Activated naive CD4-positive, alpha-beta T cell treated with anti-CD3 and anti-CD28 coated beads, Interleukin-2, amount 50 U/mL, for 72 hours (primary cell): ENCODE measurements around the gene CAMTA1. TPM values are rescaled to one million over a fixed set of nuclear protein-coding genes. Genes with fewer than 3 reads are reported as not detected.
"Not testable (repeated sequence)": the region's sequence is repeated elsewhere in the genome, so short reads cannot be mapped to it uniquely, and the experiment has no call there.

ENCODE experiments used
- ATAC-seq, 2 donors: fragments of 150-1000 bp; cut with Tn5 transposase; 2 replicates each; pipeline ENCODE4 v1.10.0; 2021; ENCODE audit warnings: mild to moderate bottlenecking in 2 of 2, moderate library complexity in 2 of 2
- DNase-seq, 2 donors: peaks; one replicate each; pipeline ENCODE4 v3.0.0; 2021 to 2022; ENCODE audit warnings: low spot score in 2 of 2
- H3K27ac Mint-ChIP-seq, 2 donors: one replicate each; pipeline ENCODE4 v1.8.0; 2022; ENCODE audit warnings: mild to moderate bottlenecking in 2 of 2, mixed read lengths in 2 of 2
- H3K36me3 Mint-ChIP-seq, 2 donors: one replicate each; pipeline ENCODE4 v1.8.0; 2022; ENCODE audit warnings: mixed read lengths in 2 of 2
- H3K9me3 Mint-ChIP-seq, 2 donors: one replicate each; pipeline ENCODE4 v1.8.0; 2022; ENCODE audit warnings: mixed read lengths in 2 of 2
- total RNA-seq, 2 donors: library from RNA; stranded (reverse); gene quantifications; one replicate each; pipeline ENCODE4 v1.2.3, GENCODE V29; 2022

CAMTA1 gene
- total RNA-seq, 2 donors from 2014 or later = 50.4 to 76.4 TPM

DNA sequence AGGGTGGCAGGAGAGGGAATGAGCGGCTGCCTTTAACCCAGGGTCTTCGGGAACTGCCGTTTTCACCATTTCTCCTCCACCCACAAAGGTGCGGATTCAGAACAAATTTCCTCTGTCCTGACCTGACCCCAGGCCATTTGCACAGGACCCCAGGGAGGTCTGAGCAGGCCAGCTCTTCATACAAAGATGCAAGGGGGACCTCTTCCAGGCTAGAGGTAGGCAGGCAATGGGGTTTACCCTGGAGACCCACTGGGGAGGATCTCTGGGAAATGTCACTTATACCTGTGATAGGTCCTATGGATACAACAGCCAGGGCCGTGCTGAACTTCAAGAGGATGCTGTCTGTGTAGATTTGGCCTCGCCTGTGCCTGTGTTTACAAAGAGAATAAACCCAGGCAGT is 896.1 kb downstream of the CAMTA1 start:
- DNase-seq (no peak), ATAC-seq (no peak)
- H3K27ac Mint-ChIP-seq = no peak overlapping the region
- H3K9me3 Mint-ChIP-seq = no peaks in the 10 kb centered on the region
- no peaks in the 10 kb centered on the region for H3K36me3 Mint-ChIP-seq

- ATAC-seq (no peak), DNase-seq (no peak)
- Mint-ChIP-seq H3K27ac (no peak overlapping the region), H3K9me3 (no peaks in the 10 kb centered on the region), H3K36me3 (no peaks in the 10 kb centered on the region)
These were observed 898.3 kb downstream of the CAMTA1 start for GRCh38 chr1:7683521-7683920.

GRCh38 chr1:7684132-7684531 is 898.9 kb downstream of the CAMTA1 start:
- ATAC-seq (no peak), DNase-seq (no peak)
- no peaks in the 10 kb centered on the region for H3K36me3 Mint-ChIP-seq
- H3K9me3 Mint-ChIP-seq = no peaks in the 10 kb centered on the region
- no peak overlapping the region for H3K27ac Mint-ChIP-seq

GRCh38 chr1:7684861-7685635 is 899.8 kb downstream of the CAMTA1 start:
- Mint-ChIP-seq H3K36me3 (no peaks in the 10 kb centered on the region), H3K9me3 (no peaks in the 10 kb centered on the region), H3K27ac (no peak overlapping the region)
- DNase-seq (no peak), ATAC-seq (no peak)

DNA sequence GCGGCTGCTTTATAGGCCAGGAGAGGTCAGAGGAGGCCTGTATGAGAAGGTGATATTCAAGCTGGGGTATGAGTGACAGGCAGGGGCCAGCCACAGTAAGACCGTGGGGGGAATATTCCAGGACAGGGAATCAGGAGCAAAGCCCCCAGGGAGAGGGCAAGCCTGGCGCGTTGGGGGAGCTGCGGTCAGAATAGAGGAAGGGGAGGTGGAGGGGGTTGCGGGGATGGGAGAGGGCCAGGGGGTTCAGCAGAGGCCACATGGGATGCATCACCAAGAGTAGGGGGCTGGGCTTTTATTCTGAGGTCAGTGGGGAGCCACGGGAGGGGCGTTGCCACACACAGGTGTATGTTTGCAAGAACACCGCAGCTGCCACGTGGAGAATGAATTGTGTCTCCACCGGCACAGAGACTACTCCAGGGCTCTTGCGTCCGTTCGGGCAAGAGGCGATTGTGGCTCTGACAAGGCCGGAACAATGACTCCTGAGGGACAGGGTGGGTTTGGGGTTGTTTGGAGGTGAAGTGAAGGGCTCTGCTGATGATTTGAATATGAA is 901.1 kb downstream of the CAMTA1 start:
- peak overlapping the region in 1 of 2 donors; percentile 0 for H3K27ac Mint-ChIP-seq
- no peaks in the 10 kb centered on the region for H3K36me3 Mint-ChIP-seq
- DNase-seq = no peak
- no peaks in the 10 kb centered on the region for H3K9me3 Mint-ChIP-seq
- no peak for ATAC-seq

- ATAC-seq (no peak), DNase-seq (no peak)
- Mint-ChIP-seq H3K27ac (no peak overlapping the region), H3K9me3 (no peaks in the 10 kb centered on the region), H3K36me3 (peaks cover 0 to 4% of the 10 kb centered on the region in 2 donors)
These were observed 902.2 kb downstream of the CAMTA1 start for GRCh38 chr1:7687411-7687810.

DNA sequence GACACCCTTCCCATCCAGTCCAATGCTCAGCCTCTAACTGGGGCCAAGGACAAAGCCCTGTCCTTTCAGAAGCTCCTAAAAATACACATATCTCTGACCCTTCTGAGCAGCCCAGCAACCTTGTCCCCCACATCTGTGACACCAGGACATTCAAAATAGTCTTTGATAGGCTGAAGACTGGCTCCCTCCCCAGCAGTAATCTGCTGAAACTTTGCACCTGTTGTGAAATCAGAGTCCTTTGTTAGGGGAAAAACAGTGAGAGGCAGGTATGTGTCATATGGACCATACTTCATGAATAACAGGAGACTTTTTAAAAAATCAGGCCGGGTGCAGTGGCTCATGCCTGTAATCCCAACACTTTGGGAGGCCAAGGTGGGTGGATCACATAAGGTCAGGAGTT is 903.4 kb downstream of the CAMTA1 start:
- Mint-ChIP-seq H3K9me3 (peaks cover 1 to 6% of the 10 kb centered on the region in 2 donors), H3K27ac (peak overlapping the region in 1 of 2 donors; percentile 61), H3K36me3 (peaks cover 0 to 13% of the 10 kb centered on the region in 2 donors)
- ATAC-seq = no peak
- no peak for DNase-seq

DNA sequence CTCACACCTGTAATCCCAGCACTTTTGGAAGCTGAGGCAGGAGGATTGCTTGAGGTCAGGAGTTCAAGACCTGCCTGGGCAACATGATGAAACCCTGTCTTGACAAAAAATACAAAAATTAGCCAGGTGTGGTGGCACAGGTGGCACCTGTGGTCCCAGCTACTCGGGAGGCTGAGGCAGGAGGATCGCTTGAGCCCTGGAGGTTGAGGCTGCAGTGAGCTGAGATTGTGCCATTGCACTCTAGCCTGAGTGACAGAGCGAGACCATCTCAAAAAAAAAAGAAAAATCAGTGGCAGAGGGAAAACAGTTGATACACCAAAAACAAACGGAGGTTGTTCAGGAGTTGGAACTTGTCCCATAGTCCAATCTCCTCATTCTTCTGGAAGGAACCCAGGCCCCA is 904.1 kb downstream of the CAMTA1 start:
- not testable (repeated sequence) for ATAC-seq, H3K9me3 Mint-ChIP-seq, DNase-seq, H3K27ac Mint-ChIP-seq
- H3K36me3 Mint-ChIP-seq = peaks cover 0 to 18% of the 10 kb centered on the region in 2 donors

DNA sequence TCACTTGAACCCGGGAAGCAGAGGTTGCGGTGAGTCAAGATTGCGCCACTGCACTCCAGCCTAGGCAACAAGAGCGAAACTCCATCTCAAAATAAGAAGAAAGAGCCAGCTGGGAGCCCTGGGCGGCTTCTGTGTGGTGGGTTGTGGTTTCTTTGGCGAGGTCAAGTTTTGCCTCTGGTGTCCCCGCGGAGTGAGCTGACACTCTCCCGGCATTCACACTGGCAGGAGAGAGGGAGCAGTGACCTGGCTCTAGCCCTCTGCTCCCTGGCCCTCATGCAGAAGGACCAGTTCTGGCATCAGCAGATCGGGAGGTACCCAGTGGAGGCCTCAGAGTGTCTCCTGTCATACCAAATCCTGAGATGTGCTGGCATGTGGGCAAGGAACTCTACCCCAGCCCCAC is 904.8 kb downstream of the CAMTA1 start:
- H3K27ac Mint-ChIP-seq = no peak overlapping the region
- H3K9me3 Mint-ChIP-seq = peaks cover 5 to 10% of the 10 kb centered on the region in 2 donors
- DNase-seq = no peak
- H3K36me3 Mint-ChIP-seq = peaks cover 0 to 18% of the 10 kb centered on the region in 2 donors
- no peak for ATAC-seq

DNA sequence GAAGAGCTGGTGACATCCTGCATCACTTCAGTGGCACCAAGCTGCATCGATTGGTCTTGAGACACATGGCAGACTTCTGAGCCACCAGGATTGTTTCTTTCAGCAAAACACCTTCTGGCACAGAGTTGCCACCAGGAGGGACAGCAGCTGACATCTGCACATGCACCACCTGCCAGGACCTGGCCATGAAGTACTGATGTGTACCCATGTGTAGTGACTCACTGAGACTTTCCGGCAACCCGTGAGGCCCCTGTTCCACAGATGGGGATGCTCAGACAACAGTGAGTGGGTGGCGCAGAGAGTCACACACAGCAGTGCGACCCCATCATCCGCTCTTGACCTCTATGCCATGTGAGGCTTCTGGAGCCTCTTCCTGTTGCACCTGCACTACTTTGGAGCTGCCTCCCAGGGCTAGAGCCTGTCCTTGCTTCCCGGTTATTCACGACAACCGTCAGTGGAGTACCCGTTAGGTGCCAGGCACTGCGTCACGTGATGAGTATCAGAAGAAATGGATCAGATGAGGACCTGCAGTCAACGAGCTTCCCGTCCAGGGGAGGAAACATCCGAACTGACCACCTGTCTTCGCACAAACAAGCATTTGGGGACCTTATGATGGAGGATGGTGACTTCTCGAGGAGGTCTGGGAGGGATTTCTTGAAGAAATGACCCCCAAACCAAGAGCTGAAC is 905.4 kb downstream of the CAMTA1 start:
- peaks cover 0 to 18% of the 10 kb centered on the region in 2 donors for H3K36me3 Mint-ChIP-seq
- ATAC-seq (no peak), DNase-seq (no peak)
- peaks cover 5 to 10% of the 10 kb centered on the region in 2 donors for H3K9me3 Mint-ChIP-seq
- H3K27ac Mint-ChIP-seq = no peak overlapping the region

DNA sequence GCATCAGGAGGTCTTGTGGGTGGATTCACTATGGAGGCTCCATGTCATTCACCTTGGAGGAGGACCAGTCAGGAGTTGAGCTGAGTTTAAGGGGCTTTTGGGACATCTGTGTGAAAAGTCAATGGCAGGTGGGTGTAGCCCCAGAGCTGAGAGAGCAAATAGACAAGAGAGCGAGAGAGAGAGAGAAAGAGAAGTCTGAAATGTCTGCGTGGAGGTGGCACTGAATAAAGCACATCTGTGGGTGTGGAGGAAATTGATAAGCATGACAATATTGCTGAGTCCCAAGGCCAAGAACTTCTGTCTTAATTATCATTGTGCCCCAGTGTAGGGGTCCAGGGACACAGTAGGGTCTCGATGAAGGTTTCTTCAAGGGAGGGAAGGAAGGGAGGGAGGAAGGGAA is 906.3 kb downstream of the CAMTA1 start:
- ATAC-seq = no peak
- H3K27ac Mint-ChIP-seq = no peak overlapping the region
- peaks cover 0 to 18% of the 10 kb centered on the region in 2 donors for H3K36me3 Mint-ChIP-seq

DNA sequence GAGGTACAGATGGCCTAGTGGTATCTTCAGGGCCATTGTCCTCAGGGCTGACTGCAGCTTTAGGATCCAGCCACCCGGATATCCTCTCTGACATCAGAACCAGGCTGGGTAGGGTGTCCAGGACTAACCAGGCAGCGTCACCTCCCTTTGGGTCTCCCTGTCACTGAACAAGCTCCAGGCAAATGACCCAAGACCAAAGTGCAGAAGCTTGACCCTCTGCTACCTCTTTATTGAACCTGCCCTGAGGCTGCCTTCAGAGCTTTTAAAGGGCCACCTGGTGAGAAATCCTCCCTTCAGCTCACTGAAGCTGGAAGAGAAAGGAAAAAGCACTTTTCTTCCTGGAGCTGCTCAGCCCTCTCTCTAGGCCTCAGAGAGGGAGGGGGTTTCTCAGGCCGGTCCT is 906.8 kb downstream of the CAMTA1 start:
- H3K9me3 Mint-ChIP-seq = peaks cover 5 to 10% of the 10 kb centered on the region in 2 donors
- DNase-seq (no peak), ATAC-seq (no peak)
- H3K27ac Mint-ChIP-seq = no peak overlapping the region
- H3K36me3 Mint-ChIP-seq = peaks cover 0 to 18% of the 10 kb centered on the region in 2 donors

More for the DNA sequence above, 906.3 kb downstream of the CAMTA1 start:
- no peak for DNase-seq
- H3K9me3 Mint-ChIP-seq = peaks cover 5 to 10% of the 10 kb centered on the region in 2 donors

- not testable (repeated sequence) for ATAC-seq, H3K9me3 Mint-ChIP-seq, DNase-seq, H3K27ac Mint-ChIP-seq
- H3K36me3 Mint-ChIP-seq = peaks cover 0 to 18% of the 10 kb centered on the region in 2 donors
These were observed 907.8 kb downstream of the CAMTA1 start for GRCh38 chr1:7693037-7693436.

- Mint-ChIP-seq H3K36me3 (peaks cover 0 to 18% of the 10 kb centered on the region in 2 donors), H3K9me3 (peaks cover 5 to 10% of the 10 kb centered on the region in 2 donors), H3K27ac (no peak overlapping the region)
- ATAC-seq (no peak), DNase-seq (no peak)
These were observed 908.4 kb downstream of the CAMTA1 start for GRCh38 chr1:7693662-7694061.

DNA sequence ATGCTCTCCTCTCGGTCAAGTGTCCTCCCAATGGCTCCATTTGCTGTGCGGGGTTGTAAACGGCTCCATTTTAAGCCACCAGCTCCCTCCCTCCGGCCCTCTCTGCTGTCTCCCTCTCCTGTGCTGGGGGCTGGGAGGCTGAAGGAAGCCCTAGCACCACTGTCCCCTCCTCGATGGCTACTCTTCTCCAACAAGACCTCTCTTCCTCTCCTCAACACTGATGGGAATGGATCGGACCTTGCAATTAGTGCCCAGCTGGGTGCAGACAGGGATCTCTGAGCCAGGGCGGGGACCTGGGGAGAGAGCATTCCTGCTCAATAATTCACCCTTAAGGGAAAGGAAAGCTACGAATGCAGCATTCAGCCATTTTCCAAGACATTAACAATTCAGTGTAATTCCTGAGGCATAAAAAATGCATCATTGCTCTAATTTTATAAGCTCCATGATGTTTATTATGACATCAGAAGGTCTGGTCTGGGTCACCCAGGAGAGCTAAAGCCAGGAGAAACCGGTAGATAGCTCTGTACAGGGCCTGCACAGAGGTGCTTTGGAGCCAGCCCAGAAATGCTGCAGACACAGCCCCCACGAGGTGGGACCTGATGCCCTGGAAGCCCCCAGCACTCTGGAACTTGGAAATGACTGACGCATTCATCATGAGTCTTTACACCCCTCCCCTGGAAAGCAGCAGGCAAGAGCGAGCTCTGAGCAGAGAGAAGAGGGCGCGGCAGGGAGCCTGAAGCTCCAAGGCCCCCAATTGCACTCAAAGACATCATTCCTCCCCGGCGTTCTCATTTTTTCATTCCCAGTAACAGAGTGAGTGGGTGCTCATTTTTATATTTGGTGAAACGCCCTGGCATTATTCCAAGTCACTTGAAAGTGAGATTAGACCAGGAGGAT is 909.6 kb downstream of the CAMTA1 start:
- Mint-ChIP-seq H3K36me3 (peaks cover 0 to 18% of the 10 kb centered on the region in 2 donors), H3K27ac (no peak overlapping the region), H3K9me3 (peaks cover 5 to 10% of the 10 kb centered on the region in 2 donors)
- no peak for ATAC-seq
- no peak for DNase-seq

DNA sequence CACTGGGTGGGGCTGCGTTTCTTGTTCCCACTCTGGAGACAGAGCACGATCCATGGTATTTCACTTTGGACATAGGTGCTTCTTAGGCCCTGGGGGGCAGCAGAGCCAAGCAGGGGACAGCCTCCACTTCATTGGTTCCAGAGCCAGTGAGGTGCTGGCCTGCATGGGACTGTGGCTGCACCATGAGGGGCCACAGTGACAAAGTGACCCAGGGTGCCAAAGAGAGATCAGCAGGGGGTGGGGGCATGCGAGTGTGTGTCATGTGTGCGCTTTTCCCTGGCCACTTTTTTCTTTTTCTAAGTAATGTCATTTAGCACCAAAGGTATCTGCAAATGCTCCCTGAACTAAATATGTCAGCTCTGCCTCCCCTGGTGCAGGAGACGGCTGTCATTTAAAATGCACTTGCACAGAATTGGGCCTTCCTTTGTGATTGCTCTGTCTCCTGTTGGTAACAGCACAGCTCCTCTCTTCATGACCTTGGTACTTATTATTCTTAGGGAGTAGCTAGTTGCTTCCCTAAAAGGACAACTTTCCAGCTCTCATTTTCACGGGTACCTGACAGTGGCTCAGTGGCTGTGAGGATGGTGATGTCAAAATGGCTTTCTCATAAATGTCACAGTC is 910.4 kb downstream of the CAMTA1 start:
- H3K36me3 Mint-ChIP-seq = peaks cover 0 to 18% of the 10 kb centered on the region in 2 donors
- H3K27ac Mint-ChIP-seq = no peak overlapping the region
- ATAC-seq (no peak), DNase-seq (no peak)
- H3K9me3 Mint-ChIP-seq = peaks cover 5 to 10% of the 10 kb centered on the region in 2 donors
